Testis (tissue), 3 donors: Measurements from ENCODE around the gene SH3BP4. TPM values are rescaled to one million over a fixed set of nuclear protein-coding genes. Genes with fewer than 3 reads are reported as not detected.

Experiments used
- DNase-seq: peaks from one replicate; pipeline ENCODE4 v3.0.0-alpha.2; 2019
- H3K27ac ChIP-seq, 2 donors: fragments of 200-600 bp; sonication (generic); one replicate each; pipeline ENCODE4 v1.5.1; 2019
- H3K27me3 ChIP-seq: fragments of 200-600 bp; sonication (generic); one replicate; pipeline ENCODE4 v1.5.1; 2019
- H3K36me3 ChIP-seq: fragments of 200-600 bp; sonication (generic); one replicate; pipeline ENCODE4 v1.5.1; 2017; ENCODE audit warnings: low read depth; ENCODE audit errors: missing control alignments
- H3K4me1 ChIP-seq: fragments of 200-600 bp; sonication (generic); one replicate; pipeline ENCODE4 v1.5.1; 2019
- H3K4me3 ChIP-seq, 2 donors: fragments of 200-600 bp; sonication (generic); one replicate each; pipeline ENCODE4 v1.5.1; 2017 to 2019
- H3K9me3 ChIP-seq: fragments of 200-600 bp; sonication (generic); one replicate; pipeline ENCODE4 v1.5.1; 2017
- CTCF ChIP-seq, 3 experiments: fragments of 450-650 bp in 2 of 3; fragments of 200-600 bp in 1 of 3; sonication (generic) in 1 of 3; IDR thresholded peaks; one replicate each; pipeline ENCODE4 v1.5.1; 2016 to 2019; ENCODE audit warnings: antibody characterized with exemption in 3 of 3, mild to moderate bottlenecking in 2 of 3, moderate library complexity in 1 of 3
- POLR2A ChIP-seq: fragments of 450-650 bp; IDR thresholded peaks from one replicate; pipeline ENCODE4 v1.6.1; 2017; ENCODE audit warnings: antibody characterized with exemption, mild to moderate bottlenecking, moderate library complexity
- WGBS, 2 donors: methylation state at CpG; one replicate each; pipeline ENCODE4 v1.1.5; 2018; 5-methylcytosine and 5-hydroxymethylcytosine counted together
- intact Hi-C: fragments of 100-400 bp; cut with DNase I; formaldehyde crosslinking; loops from one replicate; pipeline ENCODE4 v1.15.1; 2023; ENCODE audit warnings: low total_unique reads
- polyA plus RNA-seq: library from polyadenylated mRNA; stranded (reverse); fragments of 350-450 nt; fragmentation: Illumina TruSeq; extraction: RNeasy Lipid Tissue Mini Kit (QIAGEN cat#74804); gene quantifications from one replicate; pipeline ENCODE4 v1.2.3, GENCODE V29; 2014; ENCODE audit warnings: low read depth, low replicate concordance; ENCODE audit not compliant: insufficient read depth
- total RNA-seq, 2 donors: library from RNA; depleted of rRNA; stranded (reverse); fragments of >200 nt; gene quantifications; one replicate each; pipeline ENCODE4 v1.2.3, GENCODE V29; 2016

The SH3BP4 gene
- total and polyA plus RNA-seq, 3 donors from 2014 or later: 33.3 to 88.5 (median 64.4) TPM

GRCh38 chr2:234955091-234955591 lies 3.3 kb downstream of the SH3BP4 start:
- no peaks in the 10 kb centered on the region for H3K9me3 ChIP-seq
- no peaks in the 10 kb centered on the region for H3K27me3 ChIP-seq
- TF ChIP-seq POLR2A (no peak), CTCF (IDR thresholded peaks at IDR 0.05) (no peak)
- H3K36me3 ChIP-seq: no peaks in the 10 kb centered on the region
- DNase-seq: no peak
- WGBS, 2 donors: 53 to 79% methylated on average over 10 to 16 of the region's 16 CpGs
- H3K4me1 ChIP-seq: peaks cover 27% of the 10 kb centered on the region
- intact Hi-C loops: no loop called here
- peak overlapping the region in 1 of 2 donors; percentile 72 for H3K4me3 ChIP-seq
- peak overlapping the region; percentile 89 to 91 for H3K27ac ChIP-seq

GRCh38 chr2:234955971-234956509 lies 4.2 kb downstream of the SH3BP4 start:
- intact Hi-C loops: no loop called here

GRCh38 chr2:234957834-234958135 lies 6.0 kb downstream of the SH3BP4 start:
- Histone ChIP-seq H3K36me3 (no peaks in the 10 kb centered on the region), H3K4me3 (no peak overlapping the region), H3K27ac (no peak overlapping the region), H3K27me3 (no peaks in the 10 kb centered on the region), H3K4me1 (peaks cover 23% of the 10 kb centered on the region), H3K9me3 (no peaks in the 10 kb centered on the region)
- 64 to 66% methylated on average over 3 of the region's 3 CpGs for WGBS, 2 donors
- no peak for DNase-seq
- intact Hi-C loops: no loop called here
- TF ChIP-seq POLR2A (no peak), CTCF (IDR thresholded peaks at IDR 0.05) (no peak)

More at GRCh38 chr2:234955971-234956509, 4.2 kb downstream of the SH3BP4 start:
- no peaks in the 10 kb centered on the region for H3K27me3 ChIP-seq
- DNase-seq: peak; percentile 36
- no peak overlapping the region for H3K4me3 ChIP-seq
- no peak for TF ChIP-seq POLR2A
- no peak for TF ChIP-seq CTCF (IDR thresholded peaks at IDR 0.05)
- peak overlapping the region in 1 of 2 donors; percentile 91 for H3K27ac ChIP-seq
- H3K9me3 ChIP-seq: no peaks in the 10 kb centered on the region
- no peaks in the 10 kb centered on the region for H3K36me3 ChIP-seq
- peaks cover 25% of the 10 kb centered on the region for H3K4me1 ChIP-seq
- WGBS, 2 donors: 78 to 85% methylated on average over 10 of the region's 10 CpGs

- Histone ChIP-seq H3K9me3 (no peaks in the 10 kb centered on the region), H3K4me1 (peaks cover 22% of the 10 kb centered on the region), H3K27me3 (no peaks in the 10 kb centered on the region), H3K36me3 (no peaks in the 10 kb centered on the region), H3K27ac (no peak overlapping the region), H3K4me3 (no peak overlapping the region)
- TF ChIP-seq POLR2A: no peak
- no peak for TF ChIP-seq CTCF (IDR thresholded peaks at IDR 0.05)
- WGBS, 2 donors: 78 to 83% methylated on average over 5 of the region's 5 CpGs
- no peak for DNase-seq
- intact Hi-C loops: no loop called here
Measured at GRCh38 chr2:234958311-234958710, 6.5 kb downstream of the SH3BP4 start.

GRCh38 chr2:234958746-234959395 lies 7.1 kb downstream of the SH3BP4 start:
- Histone ChIP-seq H3K4me3 (no peak overlapping the region), H3K36me3 (no peaks in the 10 kb centered on the region), H3K9me3 (no peaks in the 10 kb centered on the region), H3K4me1 (peaks cover 17% of the 10 kb centered on the region), H3K27me3 (no peaks in the 10 kb centered on the region), H3K27ac (no peak overlapping the region)
- TF ChIP-seq CTCF (IDR thresholded peaks at IDR 0.05) (no peak), POLR2A (no peak)
- intact Hi-C loops: no loop called here
- 70 to 90% methylated on average over 10 of the region's 10 CpGs for WGBS, 2 donors
- no peak for DNase-seq
